IMR-90 (cell line): Measurements from ENCODE around the gene ZNRF3. TPM values are rescaled to one million over a fixed set of nuclear protein-coding genes. Genes with fewer than 3 reads are reported as not detected.

ENCODE experiments used
- ATAC-seq: fragments of 200-7000 bp; cut with Tn5 transposase; 2 replicates; pipeline ENCODE4 v1.9.1; 2020; ENCODE audit warnings: low read depth, mild to moderate bottlenecking, moderate library complexity
- BruUV-seq: library from RNA; stranded (reverse); fragments of 400-500 nt; replicated peaks from 2 replicates; lab custom pipeline; 2021; lab: Mats Ljungman, UMichigan
- CTCF ChIA-PET: fragments of 300-600 bp; formaldehyde crosslinking; extraction: SDS; loops from one replicate; lab custom pipeline; 2021; ENCODE audit warnings: antibody characterized with exemption; lab: Yijun Ruan, JAX
- POLR2A ChIA-PET: fragments of 300-600 bp; sonication (Branson Sonifier 250); formaldehyde crosslinking; loops from one replicate; lab custom pipeline; 2022; ENCODE audit warnings: antibody characterized with exemption; ENCODE audit not compliant: unreplicated experiment; lab: Charles Lee
- DNase-seq: peaks from one replicate; pipeline ENCODE4 v3.0.0; 2013
- H2AFZ ChIP-seq: replicated peaks from 2 replicates; pipeline ENCODE3; 2013; ENCODE audit warnings: low read length, mild to moderate bottlenecking; ENCODE audit not compliant: poor library complexity
- H2AK5ac ChIP-seq: 2 replicates; pipeline ENCODE4 v1.6.1; 2013; ENCODE audit warnings: low read depth, low read length, inconsistent platforms
- H2AK9ac ChIP-seq: replicated peaks from 2 replicates; pipeline ENCODE3; 2013; ENCODE audit warnings: mild to moderate bottlenecking, low read depth, low read length, moderate library complexity; ENCODE audit not compliant: poor library complexity
- H2BK120ac ChIP-seq: 2 replicates; pipeline ENCODE4 v1.6.1; 2013; ENCODE audit warnings: low read depth, low read length, inconsistent platforms
- H2BK15ac ChIP-seq: 3 replicates; pipeline ENCODE4 v1.6.1; 2013; ENCODE audit warnings: low read depth, low read length, inconsistent platforms
- H2BK20ac ChIP-seq: 2 replicates; pipeline ENCODE4 v1.6.1; 2013; ENCODE audit warnings: low read depth, mild to moderate bottlenecking, inconsistent platforms, low read length, moderate library complexity
- H2BK5ac ChIP-seq: 2 replicates; pipeline ENCODE4 v1.6.1; 2013; ENCODE audit warnings: mild to moderate bottlenecking, low read depth, low read length, inconsistent platforms; ENCODE audit not compliant: poor library complexity, severe bottlenecking
- H3K14ac ChIP-seq: replicated peaks from 2 replicates; pipeline ENCODE4 v1.6.1; 2013; ENCODE audit warnings: low read depth, low read length, inconsistent platforms
- H3K18ac ChIP-seq: 2 replicates; pipeline ENCODE4 v1.6.1; 2013; ENCODE audit warnings: low read depth, low read length, control low read depth
- H3K23ac ChIP-seq: 2 replicates; pipeline ENCODE4 v1.6.1; 2013; ENCODE audit warnings: low read depth, low read length, inconsistent platforms
- H3K27ac ChIP-seq: 2 replicates; pipeline ENCODE4 v1.5.1; 2013; ENCODE audit warnings: mild to moderate bottlenecking, control low read depth, low read length; ENCODE audit not compliant: insufficient read depth
- H3K27me3 ChIP-seq: 2 replicates; pipeline ENCODE4 v1.6.1; 2013; ENCODE audit warnings: low read length; ENCODE audit not compliant: control insufficient read depth, insufficient read depth
- H3K36me3 ChIP-seq: 2 replicates; pipeline ENCODE4 v1.6.1; 2013; ENCODE audit warnings: low read length, mixed read lengths; ENCODE audit not compliant: control insufficient read depth, insufficient read depth
- H3K4ac ChIP-seq: 2 replicates; pipeline ENCODE4 v1.6.1; 2013; ENCODE audit warnings: low read depth, low read length, inconsistent platforms
- H3K4me1 ChIP-seq: 2 replicates; pipeline ENCODE4 v1.6.1; 2013; ENCODE audit warnings: low read length, mixed read lengths; ENCODE audit not compliant: control insufficient read depth, insufficient read depth
- H3K4me2 ChIP-seq: 2 replicates; pipeline ENCODE4 v1.6.1; 2013; ENCODE audit warnings: low read depth, mild to moderate bottlenecking, control low read depth, low read length, moderate library complexity
- H3K4me3 ChIP-seq: 2 replicates; pipeline ENCODE4 v1.5.1; 2013; ENCODE audit warnings: low read depth, mild to moderate bottlenecking, control low read depth, low read length, moderate library complexity; ENCODE audit not compliant: insufficient read depth
- H3K56ac ChIP-seq: 2 replicates; pipeline ENCODE4 v1.6.1; 2013; ENCODE audit warnings: low read length, inconsistent platforms; ENCODE audit not compliant: insufficient read depth; ENCODE audit errors: extremely low read depth
- H3K79me1 ChIP-seq, 2 experiments: 2 replicates each; pipeline ENCODE4 v1.6.1; 2013; ENCODE audit warnings: low read length in 2 of 2, inconsistent platforms in 1 of 2, low read depth in 1 of 2
- H3K9ac ChIP-seq: 2 replicates; pipeline ENCODE4 v1.6.1; 2013; ENCODE audit warnings: low read depth, low read length, control low read depth
- H3K9me1 ChIP-seq: 2 replicates; pipeline ENCODE4 v1.6.1; 2013; ENCODE audit warnings: low read length, inconsistent platforms; ENCODE audit not compliant: insufficient read depth
- H3K9me3 ChIP-seq: 2 replicates; pipeline ENCODE4 v1.6.1; 2013; ENCODE audit warnings: low read length; ENCODE audit not compliant: control insufficient read depth, insufficient read depth
- H4K20me1 ChIP-seq: 2 replicates; pipeline ENCODE4 v1.6.1; 2013; ENCODE audit warnings: low read length, inconsistent platforms; ENCODE audit not compliant: insufficient read depth
- H4K5ac ChIP-seq: 2 replicates; pipeline ENCODE4 v1.6.1; 2013; ENCODE audit warnings: mild to moderate bottlenecking, low read depth, low read length, control low read depth
- H4K8ac ChIP-seq, 2 experiments: 2 replicates each; pipeline ENCODE4 v1.6.1; 2013; ENCODE audit warnings: low read depth in 2 of 2, low read length in 2 of 2, control low read depth in 1 of 2, inconsistent platforms in 1 of 2
- H4K91ac ChIP-seq: 2 replicates; pipeline ENCODE4 v1.6.1; 2013; ENCODE audit warnings: low read depth, low read length, inconsistent platforms; ENCODE audit not compliant: insufficient read depth
- CEBPB ChIP-seq: IDR thresholded peaks from 2 replicates; pipeline ENCODE4 v1.6.1; 2012; ENCODE audit warnings: low read depth, low read length, improper control_type of control experiment
- MAFK ChIP-seq: IDR thresholded peaks from 2 replicates; pipeline ENCODE4 v1.6.1; 2012; ENCODE audit warnings: low read depth, low read length, improper control_type of control experiment
- NFE2L2 ChIP-seq: fragments of 150-350 bp; IDR thresholded peaks from 2 replicates; pipeline ENCODE4 v1.6.1; 2016; ENCODE audit warnings: low read depth, mild to moderate bottlenecking, low read length
- USF2 ChIP-seq: fragments of 150-350 bp; IDR thresholded peaks from 2 replicates; pipeline ENCODE4 v1.6.1; 2017; ENCODE audit warnings: mild to moderate bottlenecking, antibody characterized with exemption, low read length, low read depth
- WGBS, 2 experiments: methylation state at CpG; one replicate each; pipeline versions ENCODE4 v1.1.5 to v1.1.7; 2013; ENCODE audit warnings: missing lambda C conversion rate in 2 of 2; ENCODE audit not compliant: insufficient read length in 1 of 2; ENCODE audit errors: extremely low coverage in 2 of 2; 5-methylcytosine and 5-hydroxymethylcytosine counted together
- dilution Hi-C: fragments of 300-500 bp; cut with HindIII; formaldehyde crosslinking; loops from one replicate; pipeline ENCODE4 v1.14.3; 2018; ENCODE audit warnings: low sequenced_read_pairs; ENCODE audit not compliant: unreplicated experiment
- in situ Hi-C: fragments of 300-500 bp; cut with MboI; formaldehyde crosslinking; loops from 3 replicates; pipeline ENCODE4 v1.14.3; 2019; ENCODE audit warnings: low sequenced_read_pairs, inconsistent platforms, mixed read lengths
- intact Hi-C: fragments of 100-400 bp; cut with micrococcal nuclease; formaldehyde crosslinking; loops from 2 replicates; pipeline ENCODE4 v1.10.0; 2022
- polyA plus RNA-seq, 3 experiments: library from polyadenylated mRNA; depleted of rRNA; stranded (reverse); fragments of >200 nt; gene quantifications; 2 replicates each; pipeline ENCODE4 v1.2.3, GENCODE V29; 2012; ENCODE audit warnings: low replicate concordance in 1 of 3
- total RNA-seq: library from RNA; depleted of rRNA; stranded (reverse); fragments of >200 nt; gene quantifications from 2 replicates; pipeline ENCODE4 v1.2.3, GENCODE V29; 2012

Gene ZNRF3
- total and polyA plus RNA-seq, 2 of the 4 experiments (the other 2 are of a cell fraction), result 1.4 to 2.4 TPM

GRCh38 chr22:28925916-28926315, 42.5 kb downstream of the ZNRF3 start:
- no peak overlapping the region for H3K27ac ChIP-seq
- H4K8ac ChIP-seq, result no peak overlapping the region
- H3K4me3 ChIP-seq, result no peak overlapping the region
- H2BK15ac ChIP-seq, result no peak overlapping the region
- H3K36me3 ChIP-seq, result no peaks in the 10 kb centered on the region
- ChIA-PET CTCF (no interaction called here), POLR2A (no interaction called here)
- H4K20me1 ChIP-seq, result no peaks in the 10 kb centered on the region
- no peak overlapping the region for H4K5ac ChIP-seq
- no peak overlapping the region for H2AK9ac ChIP-seq
- no peaks in the 10 kb centered on the region for H3K9me3 ChIP-seq
- H4K91ac ChIP-seq, result no peak overlapping the region
- H2AFZ ChIP-seq, result no peak overlapping the region
- no peak overlapping the region for H3K56ac ChIP-seq
- no peak overlapping the region for H2BK20ac ChIP-seq
- BruUV-seq, result no TSS peak
- ATAC-seq, result no peak
- dilution Hi-C loops (no loop called here), intact Hi-C loops (loop anchor here (1.0 kb wide), 1 partner anchor 26 kb away; no protein-coding TSS in a partner anchor), in situ Hi-C loops (no loop called here)
- H3K14ac ChIP-seq, result no peak overlapping the region
- WGBS, 2 experiments, result no CpG with 5 or more reads among the region's 2 CpGs
- peaks cover 4% of the 10 kb centered on the region; the same call in 1 of the 2 replicates for H3K4me1 ChIP-seq
- H3K4ac ChIP-seq, result no peak overlapping the region
- no peak for DNase-seq
- H2BK5ac ChIP-seq, result no peak overlapping the region
- no peak for TF ChIP-seq USF2
- no peak for TF ChIP-seq CEBPB
- no peak for TF ChIP-seq MAFK
- TF ChIP-seq NFE2L2, result no peak
- no peak overlapping the region for H3K18ac ChIP-seq
- no peak overlapping the region for H3K9ac ChIP-seq
- H3K4me2 ChIP-seq, result no peak overlapping the region
- peaks cover 18 to 21% of the 10 kb centered on the region in 2 experiments; a peak in 3 of 4 replicates for H3K79me1 ChIP-seq
- no peak overlapping the region for H2AK5ac ChIP-seq
- no peaks in the 10 kb centered on the region for H3K27me3 ChIP-seq
- H3K9me1 ChIP-seq, result peaks cover 8% of the 10 kb centered on the region; the same call in 1 of the 2 replicates
- H2BK120ac ChIP-seq, result no peak overlapping the region
- H3K23ac ChIP-seq, result no peak overlapping the region
